ENCODE data around the gene CUTA.
"Not testable (repeated sequence)": the region's sequence is repeated elsewhere in the genome, so short reads cannot be mapped to it uniquely, and the experiment has no call there.

Gene CUTA

DNA sequence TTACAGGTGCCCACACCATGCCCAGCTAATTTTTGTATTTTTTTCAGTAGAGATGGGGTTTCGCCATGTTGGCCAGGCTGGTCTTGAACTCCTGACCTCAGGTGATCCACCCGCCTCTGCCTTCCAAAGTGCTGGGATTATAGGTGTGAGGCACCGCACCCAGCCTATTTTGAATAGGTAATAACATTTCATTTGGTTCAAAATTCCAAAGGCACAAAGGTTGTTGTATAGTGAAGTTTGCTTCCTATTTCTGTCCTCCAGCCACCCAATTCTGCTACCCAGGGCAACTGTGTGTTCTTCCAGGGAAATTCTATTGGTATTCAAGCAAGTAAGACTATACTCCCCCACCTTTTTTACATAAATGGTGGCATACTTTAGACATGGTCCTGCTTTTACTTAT, 19.3 kb downstream of the CUTA start:
- not testable (repeated sequence) for DNase-seq

DNA sequence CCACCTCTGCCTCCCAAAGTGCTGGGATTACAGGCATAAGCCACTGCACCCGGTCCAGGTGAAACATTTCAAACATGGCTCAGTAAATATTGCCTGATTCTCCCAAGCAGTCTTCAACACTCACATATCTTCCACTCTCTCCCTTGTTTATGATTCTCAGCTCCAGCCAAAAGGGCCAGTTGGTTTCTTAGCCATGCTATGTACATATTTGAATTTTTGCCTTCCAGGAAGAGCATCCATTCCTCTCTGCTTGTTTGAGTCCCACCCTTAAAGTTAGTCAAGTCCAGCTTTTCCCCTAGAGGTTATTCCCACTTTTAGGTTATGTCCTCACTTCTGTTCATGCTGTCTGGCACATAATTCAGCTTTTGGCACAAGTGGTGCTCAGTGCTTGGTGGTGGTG, 20.4 kb downstream of the CUTA start:
- no peak for DNase-seq

DNA sequence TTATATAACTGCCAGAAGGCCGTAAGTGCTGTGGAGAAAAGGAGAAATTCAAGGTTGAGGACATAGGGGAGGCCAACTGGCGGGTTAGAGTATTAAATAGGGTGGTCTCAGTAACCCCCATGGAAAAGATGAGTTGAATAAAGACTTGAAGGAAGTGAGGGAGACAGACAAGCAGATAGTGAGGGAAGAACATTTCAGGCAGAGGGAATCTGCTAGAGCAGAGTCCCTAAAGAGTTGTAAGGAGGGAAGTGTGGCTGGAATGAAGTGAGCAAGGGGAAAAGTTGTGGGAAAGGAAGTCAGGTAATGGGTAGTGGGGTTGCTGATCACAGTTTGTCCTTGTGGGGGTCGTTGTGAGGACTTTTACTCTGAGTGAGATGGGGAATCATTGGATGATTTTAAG, 24.9 kb downstream of the CUTA start:
- DNase-seq, result no peak

DNA sequence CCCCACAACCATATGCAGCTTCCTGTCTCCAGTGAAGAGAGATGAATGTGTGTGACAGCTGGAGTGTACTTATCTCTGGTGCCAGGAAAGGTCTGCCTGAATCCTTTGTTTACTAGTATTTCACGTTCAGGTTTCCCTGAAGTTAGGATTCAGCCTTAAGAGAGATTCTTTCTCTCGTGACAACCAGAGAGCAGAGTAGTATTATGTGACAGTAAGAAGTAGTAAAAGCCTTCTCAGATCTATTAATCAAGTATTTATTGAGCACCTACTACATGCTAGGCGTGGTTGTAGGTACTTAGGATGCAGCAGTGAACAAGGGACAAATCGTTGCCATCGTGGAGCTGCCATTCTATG, 25.3 kb downstream of the CUTA start:
- DNase-seq, result no peak

DNA sequence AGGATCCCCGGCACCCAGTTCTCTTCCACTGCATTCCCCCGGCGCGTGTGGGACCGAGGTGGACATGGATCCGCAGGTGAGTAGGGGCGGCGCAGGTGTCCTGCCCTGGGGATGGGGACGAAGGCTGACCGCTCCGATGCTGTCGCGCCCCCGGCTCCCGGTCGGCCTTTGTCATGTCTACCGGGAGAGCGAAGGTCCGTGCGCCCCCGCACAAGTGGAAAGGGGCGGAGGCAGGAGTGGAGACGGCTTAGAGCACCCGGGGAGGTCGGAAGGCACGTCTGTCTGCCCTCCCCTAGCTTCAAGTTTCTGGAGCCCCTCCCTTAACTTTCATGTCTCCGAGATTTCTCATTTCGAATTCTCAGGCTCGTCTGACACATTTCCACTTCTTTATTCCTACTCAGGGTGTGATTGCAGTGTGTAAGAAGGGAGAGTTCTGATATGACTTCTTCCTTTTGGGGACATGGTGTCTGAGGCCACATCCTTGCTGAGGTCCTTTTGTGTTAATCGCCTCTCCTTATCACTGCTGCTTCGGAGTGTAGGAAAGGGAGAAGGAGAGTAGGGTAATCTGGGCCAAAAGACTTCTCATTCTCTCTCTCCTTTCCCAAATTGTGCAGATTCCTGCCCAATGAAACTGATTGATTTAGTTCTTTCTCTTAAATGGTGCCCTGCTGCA, 25.8 kb downstream of the CUTA start:
- DNase-seq, result peak; percentile 45

DNA sequence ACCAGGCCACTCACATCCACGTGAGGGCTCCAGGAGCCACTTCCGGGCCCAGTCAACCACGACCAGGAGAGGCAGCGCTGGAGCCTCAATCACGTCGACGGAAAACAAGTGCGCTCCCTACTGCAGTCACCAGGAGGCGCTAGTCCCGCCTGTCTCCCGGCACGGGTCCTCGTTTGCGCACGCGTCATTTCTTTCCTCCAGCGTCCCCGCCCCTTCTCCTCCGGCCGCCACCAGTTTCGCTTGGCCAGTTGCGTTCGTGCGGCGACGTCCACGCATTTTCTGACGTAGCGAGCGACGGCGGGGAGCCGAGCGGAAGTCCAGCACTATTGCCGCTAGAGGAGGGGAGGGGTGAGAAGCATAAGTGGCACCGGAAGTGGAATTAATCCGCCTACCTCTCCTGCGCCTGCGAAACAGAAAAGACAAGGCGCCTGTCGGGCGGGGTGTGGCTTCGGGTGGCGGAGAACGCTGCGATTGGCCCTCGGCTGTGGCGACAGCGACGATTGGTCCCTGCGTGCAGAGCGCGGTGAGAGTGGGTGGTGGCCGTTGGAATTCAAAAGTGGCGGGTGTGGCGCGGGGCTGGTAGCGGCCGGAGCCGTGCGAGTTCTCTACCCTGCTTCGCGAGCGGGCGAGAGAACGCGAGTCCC, 26.5 kb downstream of the CUTA start, which contains the start of gene KIFC1:
Gene KIFC1, plus strand, starts transcription at position 546 of the 644 bp plus-strand sequence. CDS start 163 bp downstream, outside the sequence.
- DNase-seq, result peak; percentile 99

DNA sequence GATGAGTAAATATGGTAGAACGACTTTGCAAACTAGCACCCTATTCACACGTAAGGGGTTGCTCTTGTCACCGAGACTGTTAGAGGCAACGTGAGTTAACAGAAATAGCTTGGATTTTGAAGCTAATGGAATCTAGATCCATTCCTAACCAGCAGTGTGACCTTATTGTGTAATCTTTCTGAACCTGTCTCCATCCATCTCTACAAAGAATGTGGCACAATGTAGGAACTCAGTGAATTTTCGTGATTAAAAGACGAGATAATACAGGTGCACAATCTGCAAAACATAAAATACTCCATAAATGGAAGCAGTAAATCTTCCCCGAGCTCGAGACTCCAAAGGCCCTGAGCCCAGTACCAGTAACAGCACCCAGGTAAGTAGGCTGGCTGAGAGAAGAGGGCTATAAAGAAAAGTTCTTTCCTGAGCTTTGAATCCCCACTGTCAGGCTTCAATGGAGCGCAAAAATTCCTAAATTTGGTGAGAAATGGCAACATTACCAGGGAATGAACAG, 27.1 kb downstream of the CUTA start:
- DNase-seq, result no peak

DNA sequence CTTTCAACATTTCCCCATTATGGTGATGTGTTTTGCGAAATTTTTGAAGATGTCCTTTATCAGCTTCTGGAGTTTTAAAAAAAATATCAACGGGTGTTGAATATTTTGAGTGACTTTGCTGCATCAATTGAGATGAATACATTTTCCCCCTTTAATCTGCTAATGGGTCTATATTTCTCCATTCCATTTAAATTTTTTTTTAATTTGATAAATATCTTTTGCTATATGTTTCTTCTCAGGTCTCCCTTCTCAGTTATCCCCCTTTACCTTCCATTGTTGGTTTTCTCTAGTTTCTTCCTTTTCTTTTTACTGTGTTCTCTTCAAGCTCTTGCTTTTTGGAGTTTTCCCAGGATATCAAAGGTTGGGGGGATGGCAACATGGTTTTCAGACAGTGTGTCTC, 27.7 kb downstream of the CUTA start:
- DNase-seq, result no peak

DNA sequence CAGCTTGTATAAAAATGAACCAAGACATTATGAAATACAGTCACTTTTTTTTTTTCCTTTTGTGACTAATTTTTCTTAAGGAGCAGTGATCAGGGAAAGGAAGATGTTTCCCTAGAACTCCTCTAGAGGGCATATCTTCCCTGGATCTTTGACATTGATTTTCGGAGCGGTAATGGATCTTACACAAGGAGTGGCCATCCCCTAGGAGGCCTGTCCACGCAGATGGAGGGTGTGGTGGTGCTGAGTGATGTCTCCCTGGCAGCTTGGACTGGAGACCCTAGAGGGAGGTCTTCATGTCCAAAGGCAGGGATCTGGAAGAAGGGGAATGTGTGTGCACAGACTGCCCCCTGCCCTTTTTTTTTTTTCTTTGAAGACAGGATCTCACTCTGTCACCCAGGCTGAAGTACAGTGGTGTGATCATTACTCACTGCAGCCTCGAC, 33.3 kb downstream of the CUTA start:
- DNase-seq, result no peak

DNA sequence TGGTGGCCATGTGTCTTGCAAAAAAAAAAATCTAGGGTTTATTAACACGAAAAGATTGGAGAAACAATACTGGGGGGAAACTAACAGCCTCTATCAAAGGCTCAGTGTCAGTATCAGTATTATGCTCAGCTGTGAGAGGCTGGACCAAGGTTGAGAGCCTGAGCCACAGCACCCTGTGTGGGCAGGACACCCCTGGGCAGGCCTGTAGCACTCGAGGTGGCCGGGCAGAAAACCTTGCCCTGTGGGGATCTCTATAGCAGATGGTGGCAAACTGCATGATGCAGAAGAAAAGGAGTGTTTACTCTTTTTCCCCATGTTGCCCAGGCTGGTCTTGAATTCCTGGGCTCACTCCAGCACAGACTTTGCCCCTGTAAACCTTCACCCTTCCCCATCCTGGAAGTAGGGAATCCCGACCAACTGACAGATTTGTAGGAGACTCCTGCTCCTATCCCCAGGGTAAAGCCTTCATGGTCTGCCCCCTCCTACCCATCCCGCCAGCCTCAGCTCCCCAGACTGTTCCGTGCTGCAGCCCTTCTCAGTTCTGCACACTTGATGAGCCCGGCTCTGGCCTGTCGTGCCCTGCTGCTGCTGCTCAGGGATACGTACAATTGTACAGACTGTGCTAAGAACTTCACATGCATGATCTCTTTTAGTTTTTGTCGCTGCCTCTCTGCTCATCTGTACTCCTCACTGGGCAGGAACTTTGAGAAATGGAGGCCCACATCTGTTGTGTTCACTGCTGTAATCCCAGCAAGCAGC, 34.3 kb downstream of the CUTA start:
- no peak for DNase-seq

DNA sequence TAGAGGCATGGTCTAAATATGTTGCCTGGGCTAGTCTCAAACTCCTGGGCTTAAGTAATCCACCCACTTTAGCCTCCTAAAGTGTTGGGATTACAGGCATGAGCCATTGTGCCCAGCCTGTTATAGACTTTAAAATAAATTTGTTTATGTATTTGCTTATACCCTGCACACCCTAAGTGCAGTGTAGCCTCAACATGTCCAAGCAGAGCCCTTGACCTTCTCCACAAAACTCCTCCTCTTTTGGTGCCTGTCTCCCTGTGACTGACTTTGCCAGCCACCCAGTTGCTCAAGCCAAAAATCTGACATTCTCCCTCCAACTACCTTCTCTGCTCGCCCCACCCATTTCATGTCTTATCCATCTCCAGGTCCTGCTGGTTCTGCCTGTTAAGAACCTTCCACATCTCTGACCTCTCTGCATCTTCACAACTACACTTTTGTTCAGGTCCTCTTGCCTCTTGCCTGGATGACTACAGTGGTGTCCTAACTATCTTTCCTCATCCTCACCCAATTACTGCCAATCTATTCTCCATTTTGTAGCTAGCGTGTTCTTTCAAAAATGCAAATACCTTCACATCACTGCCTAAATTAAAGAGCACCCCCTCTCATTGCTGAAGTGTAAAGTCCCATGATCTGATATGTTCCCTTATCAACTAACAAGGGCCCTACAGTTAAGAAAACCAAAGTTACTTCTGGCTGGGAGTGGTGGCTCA, 37.5 kb downstream of the CUTA start:
- DNase-seq, result no peak

DNA sequence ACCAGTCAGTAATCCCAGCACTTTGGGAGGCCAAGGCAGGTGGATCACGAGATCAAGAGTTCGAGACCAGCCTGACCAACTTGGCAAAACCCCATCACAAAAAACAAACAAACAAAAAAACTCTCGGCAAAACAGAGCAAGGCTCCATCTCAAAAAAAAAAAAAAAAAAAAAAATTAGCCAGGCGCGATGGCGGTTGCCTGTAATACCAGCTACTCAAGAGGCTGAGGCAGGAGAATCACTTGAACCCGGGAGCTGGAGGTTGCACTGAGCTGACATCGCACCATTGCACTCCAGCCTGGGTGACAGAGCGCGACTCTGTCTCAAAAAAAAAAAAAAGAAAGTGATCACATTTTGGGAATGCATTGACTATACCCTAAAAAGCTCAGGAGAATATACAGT, 38.7 kb downstream of the CUTA start:
- not testable (repeated sequence) for DNase-seq

DNA sequence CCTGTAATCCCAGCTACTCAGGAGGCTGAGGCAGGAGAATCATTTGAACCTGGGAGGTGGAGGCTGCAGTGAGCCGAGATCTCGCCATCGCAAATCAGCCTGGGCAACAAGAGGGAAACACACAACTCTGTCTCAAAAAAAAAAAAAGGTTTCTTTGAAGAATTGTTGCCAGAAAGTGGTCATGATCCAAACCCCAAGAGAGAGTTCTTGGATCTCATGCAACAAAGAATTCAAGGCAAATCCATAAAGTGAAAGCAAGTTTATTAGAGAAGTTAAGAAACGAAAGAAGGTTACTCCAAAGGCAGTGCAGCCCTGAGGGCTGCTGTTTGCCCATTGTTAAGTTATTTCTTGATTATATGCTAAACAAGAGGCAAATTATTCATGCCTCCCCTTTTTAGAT, 40.7 kb downstream of the CUTA start:
- DNase-seq, result no peak

DNA sequence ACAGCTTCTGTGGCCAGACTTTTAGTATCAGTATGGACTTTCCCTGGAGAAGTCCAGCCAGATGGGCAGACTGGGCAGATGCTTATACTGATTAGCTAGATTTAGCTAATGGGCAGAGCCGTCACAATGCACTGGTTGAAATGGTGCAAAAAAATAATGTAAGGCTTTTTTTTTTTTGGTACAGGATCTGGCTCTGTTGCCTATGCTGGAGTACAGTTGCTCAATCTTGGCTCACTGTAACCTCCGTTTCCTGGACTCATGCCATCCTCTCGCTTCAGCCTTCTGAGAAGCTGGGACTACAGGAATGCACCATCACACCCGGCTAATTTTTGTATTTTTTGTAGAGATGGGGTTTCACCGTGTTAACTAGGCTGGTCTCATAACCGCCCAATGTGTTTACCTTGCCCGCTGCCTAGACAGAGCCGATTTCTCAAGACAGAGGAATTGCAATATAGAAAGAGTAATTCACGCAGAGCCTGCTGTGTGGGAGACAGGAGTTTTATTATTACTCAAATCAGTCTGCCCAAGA, 42.7 kb downstream of the CUTA start:
- DNase-seq, result no peak

DNA sequence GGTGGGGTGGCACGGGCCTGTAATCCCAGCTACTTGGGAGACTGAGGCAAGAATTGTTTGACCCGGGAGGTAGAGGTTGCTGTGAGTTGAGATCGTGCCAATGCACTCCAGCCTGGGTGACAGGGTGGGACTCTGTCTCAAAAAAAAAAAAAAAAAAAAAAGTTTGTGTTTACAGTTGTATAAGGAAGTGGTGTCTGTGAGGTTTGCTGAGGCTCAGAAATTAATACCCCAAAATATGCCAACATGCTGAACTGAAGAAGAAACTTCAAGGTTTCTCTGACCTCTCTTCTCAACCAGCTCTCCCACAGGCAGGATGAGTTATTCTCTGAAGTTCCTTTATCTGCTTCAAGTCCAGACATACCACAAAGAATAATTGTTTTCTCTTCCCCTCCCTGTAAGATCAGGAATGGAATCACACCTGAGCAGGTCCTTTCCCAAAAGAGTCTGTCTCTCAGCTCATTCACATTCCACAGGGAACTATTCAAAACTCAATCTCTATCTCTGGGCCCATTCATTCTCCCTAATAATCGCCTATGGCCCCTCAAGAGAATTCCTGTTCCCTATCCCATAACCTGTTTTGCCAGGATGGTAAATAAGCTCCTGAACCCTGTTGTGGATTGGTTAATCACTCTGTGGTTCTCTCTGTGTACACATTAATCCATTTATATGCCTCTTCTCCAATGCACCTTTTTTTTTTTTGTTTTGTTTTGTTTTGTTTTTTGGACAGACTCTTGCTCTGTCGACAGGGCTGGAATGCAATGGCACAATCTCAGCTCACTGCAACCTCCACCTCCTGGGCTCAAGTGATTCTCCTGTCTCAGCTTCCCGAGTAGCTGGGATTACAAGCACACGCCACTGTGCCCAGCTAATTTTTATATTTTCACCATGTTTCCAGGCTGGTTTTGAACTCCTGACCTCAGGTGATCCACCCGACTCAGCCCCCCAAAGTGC, 43.7 kb downstream of the CUTA start:
- no peak for DNase-seq

DNA sequence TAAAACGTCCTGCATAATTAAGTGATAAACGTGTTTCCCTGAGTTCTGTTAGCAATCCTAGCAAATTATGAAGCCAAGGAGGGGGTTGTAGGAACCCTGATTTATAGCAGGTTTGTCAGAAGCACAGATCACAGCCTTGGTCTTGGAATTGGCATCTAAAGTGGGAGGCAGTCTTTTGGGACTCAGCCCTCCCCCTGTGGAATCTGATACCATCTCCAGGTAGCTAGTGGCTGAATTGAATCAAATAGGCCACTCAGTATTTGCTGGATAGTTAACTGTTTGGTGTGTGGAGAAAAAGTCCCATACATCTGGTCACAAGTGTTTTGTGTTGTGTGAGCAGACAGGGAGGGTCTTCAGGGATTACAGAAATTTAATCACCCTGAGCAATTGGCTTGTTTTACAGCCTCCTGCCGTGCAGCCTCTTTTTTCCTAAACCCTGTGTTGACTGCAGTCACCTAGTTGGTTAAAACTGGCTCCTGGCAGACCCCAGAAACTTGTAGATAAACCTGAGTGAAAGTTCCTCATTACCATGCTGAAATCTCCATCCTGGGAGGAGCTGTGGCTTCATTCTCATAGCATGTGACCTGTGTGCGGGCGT, 45.3 kb downstream of the CUTA start:
- DNase-seq, result no peak

DNA sequence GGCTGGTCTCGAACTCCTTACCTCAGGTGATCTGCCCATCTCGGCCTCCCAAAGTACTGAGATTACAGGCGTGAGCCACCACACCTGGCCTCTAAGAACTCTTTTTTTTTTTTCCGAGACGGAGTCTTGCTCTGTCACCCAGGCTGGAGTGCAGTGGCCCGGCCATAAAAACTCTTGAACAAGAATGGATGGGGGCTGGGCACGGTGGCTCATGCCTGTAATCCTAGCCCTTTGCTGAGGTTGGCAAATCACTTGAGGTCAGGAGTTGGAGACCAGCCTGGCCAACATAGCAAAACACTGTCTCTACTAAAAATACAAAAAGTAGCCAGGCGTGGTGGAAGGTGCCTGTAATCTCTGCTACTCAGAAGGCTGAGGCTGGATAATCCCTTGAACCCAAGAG, 46.0 kb downstream of the CUTA start:
- not testable (repeated sequence) for DNase-seq

DNA sequence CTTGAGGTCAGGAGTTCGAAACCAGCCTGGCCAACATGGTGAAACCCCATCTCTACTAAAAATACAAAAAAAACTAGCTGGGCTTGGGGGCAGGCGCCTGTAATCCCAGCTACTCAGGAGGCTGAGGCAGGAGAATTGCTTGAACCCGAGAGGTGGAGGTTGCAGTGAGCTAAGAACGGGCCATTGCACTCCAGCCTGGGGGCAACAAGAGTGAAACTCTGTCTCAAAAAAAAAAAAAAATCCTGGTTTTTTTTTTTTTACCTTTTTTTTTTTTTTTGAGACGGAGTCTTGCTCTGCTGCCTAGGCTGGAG, 50.2 kb downstream of the CUTA start:
- DNase-seq, result not testable (repeated sequence)

DNA sequence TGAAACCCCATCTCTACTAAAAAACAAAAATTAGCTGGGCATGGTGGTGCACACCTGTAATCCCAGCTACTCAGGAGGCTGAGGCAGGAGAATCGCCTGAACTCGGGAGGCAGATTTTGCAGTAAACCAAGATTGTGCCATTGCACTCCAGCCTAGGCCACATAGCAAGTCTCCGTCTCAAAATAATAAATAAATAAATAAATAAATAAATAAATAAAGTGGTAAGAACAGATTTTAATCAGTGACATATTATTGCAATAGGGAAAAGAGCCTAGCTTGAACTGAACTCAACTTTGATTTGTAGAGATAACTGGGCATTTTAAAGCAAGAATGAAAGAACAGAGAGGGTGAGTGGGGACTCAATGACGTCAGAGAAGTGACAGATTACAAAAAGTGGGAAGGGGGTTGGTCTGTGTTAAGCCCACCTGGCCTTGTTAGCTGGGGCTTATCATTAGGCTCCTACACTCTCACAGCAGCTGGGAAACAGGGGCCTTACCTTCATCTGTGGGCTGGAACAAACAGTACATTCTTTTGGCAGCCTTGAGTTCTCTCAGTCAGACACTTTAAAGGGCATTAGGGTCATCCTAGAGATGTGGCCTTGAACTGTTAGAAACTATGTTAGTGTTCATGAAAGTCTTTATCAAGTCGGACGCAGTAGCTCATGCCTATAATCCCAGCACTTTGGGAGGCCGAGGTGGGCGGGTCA, 50.7 kb downstream of the CUTA start:
- no peak for DNase-seq
